ENCODE measurements around the gene ADA.

ADA gene

DNA sequence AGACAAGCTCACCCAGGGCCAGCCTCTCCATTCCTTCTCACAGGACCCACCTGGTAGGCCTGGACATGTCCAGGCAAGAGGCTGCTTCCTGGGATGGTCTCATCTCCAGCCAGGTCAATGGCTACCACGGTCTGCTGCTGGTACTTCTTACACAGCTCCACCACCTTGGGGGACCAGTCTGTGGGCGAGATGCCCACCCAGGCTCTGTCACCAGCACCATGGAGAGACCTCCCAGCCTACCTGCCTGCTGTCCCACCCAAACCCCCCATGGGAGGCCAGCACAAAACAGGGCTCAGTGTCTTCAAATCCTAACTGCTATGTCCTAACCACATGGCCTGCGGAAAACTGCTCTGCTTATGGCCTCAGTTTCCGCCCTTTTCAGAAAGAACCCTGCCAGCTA lies 27.3 kb downstream of the ADA start:
- no peak for DNase-seq (ENCODE audit: low read depth)

DNA sequence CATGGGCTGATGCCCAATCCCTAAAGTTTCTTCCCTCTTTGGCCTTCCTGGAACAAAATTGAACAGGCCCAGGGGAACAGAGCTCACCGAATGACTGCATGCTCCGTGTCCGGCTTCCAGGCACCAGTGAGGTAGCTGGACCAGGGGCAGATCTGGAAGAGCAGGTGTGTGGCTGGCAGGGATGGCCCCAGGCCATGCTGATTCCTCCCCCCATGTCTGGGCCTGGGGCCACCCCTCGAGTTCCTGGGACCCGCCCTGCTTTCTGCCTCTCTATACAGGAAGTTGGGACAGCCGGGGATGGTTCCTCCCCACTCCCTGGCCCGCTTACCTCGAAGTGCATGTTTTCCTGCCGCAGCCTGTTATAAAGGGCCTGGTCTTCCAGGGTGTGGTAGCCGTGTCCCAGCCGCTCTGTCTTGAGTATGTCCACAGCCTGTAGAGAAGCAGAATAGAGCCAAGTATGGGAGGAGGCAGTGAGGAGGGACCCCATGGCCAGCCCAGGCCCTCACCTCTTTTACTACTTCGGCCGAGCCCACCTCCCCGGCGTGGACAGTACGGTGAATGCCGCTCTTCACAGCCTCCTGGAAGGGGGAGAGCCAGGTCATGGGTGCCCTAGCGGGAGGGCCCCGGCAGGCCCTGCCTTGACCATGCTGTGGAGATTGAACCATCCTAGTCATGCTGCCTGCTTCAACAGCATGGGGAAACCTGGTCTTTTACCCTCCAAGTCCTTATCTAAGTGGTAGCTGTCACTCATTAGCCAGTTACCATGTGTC lies 28.8 kb downstream of the ADA start:
- DNase-seq (ENCODE audit: low read depth): no peak

DNA sequence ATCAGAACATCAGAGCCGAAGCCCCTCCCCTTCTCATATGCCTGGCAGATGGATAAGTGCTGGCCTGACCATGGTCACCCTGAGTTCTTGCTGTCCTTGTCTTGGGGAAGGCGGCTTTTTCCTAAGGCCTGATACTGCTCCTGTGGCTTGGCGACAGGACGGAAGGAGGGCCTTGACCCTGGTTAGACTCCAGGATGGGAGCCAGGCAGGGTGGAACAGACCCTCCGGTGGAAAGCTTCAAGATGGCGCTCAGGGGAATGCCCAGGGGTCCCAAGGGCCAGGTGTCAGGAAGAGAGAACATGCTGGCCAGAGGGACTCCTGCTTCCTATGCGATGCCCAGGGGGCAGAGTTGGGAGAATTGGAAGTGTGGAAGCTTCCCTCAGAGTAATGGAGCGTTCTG lies 29.6 kb downstream of the ADA start:
- no peak for DNase-seq (ENCODE audit: low read depth)

DNA sequence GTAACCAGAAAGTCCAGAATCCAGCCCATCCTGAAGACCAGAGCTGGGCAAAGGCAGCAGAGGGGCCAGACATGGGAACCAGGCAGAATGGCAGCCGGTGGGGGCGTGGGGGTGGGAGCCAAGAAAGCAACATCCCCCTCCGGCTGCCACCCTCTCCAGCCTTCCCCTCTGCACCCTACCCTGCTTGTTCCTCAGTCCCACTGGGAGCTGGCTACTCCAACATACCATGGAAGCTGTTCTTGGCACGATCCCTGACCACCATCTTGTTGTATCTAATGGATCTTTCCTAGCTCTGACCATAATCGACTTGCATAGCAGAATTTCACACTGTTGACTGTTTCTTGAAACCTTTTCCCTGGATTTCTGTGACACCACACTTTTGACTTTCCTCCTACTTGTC lies 30.2 kb downstream of the ADA start:
- no peak for DNase-seq (ENCODE audit: low read depth)

DNA sequence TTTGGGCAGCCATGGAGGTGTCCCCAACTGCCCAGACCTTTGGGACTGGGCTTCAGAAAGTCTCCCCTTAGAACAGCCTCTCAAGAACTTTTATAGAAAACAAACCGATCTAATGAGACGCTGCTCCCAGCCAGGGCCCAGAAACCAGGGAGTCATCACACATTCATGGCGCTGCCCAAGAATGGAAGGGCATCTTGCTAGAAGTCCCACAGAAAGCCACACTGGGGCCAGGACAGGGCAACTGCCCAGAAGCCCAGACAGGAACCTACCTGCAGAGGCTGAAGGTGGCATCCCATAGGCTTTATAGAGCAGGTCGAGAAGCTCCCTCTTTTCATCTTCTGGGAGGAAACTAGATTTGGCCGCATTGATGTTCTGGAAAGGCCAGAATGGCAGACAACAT lies 31.5 kb downstream of the ADA start:
- DNase-seq (ENCODE audit: low read depth): no peak

DNA sequence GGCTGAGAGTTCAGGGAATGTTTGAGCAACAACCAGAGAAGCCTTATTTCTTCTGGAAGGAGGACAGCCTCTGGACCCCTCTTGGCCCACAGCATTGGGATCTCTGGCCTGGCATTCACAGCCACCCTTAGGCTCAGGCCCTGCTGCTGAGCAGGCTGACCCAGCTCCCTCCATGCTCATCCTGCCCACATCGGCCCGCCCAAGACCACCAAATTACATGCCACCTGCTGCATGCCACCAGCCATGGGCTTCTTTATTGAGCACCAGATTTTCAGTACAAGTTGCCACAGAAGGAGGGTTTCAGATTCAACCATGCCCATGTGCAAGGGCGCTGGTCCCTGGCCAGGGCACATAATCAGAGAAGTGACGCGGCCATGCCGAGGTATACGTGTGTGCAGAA lies 32.2 kb downstream of the ADA start:
- no peak for DNase-seq (ENCODE audit: low read depth)

DNA sequence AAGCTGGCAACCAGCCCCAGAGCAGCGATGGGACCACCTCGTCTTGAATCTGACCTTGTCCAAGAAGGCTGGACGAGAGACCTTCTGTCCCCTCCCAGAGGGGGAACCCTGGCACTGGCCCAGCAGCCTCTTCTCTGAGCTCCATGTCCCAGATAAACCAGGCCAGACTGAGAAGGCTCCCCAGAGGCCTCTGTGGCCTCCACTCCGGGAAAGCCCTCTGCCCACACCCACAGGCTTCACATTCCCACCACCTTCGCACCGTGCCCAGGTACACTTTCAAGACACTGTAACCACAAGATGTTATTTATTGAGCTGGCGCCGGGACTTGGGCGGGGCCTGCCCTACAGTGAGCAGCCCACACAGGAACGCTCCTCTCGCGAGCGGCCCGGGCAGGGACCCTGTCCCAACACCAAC lies 33.2 kb downstream of the ADA start:
- DNase-seq (ENCODE audit: low read depth): peak; percentile 16

DNA sequence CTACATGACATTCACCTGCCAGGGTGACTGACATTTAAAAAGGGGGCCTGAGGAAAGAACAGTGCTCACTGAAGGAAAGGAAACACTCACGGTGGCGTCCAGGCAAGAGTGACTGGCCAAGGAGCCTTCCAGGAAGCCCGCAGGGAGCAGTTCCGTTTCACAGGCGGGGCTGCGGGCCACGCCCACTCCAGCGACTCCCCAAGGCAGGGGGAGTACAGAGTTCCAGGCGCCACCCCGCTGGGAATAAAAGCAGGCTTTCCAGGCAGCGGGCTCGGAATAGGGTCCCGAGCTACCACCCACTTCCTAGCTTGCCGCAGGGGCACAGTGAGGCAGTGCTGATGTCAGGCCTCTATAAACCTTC lies 34.9 kb downstream of the ADA start:
- DNase-seq (ENCODE audit: low read depth): no peak

DNA sequence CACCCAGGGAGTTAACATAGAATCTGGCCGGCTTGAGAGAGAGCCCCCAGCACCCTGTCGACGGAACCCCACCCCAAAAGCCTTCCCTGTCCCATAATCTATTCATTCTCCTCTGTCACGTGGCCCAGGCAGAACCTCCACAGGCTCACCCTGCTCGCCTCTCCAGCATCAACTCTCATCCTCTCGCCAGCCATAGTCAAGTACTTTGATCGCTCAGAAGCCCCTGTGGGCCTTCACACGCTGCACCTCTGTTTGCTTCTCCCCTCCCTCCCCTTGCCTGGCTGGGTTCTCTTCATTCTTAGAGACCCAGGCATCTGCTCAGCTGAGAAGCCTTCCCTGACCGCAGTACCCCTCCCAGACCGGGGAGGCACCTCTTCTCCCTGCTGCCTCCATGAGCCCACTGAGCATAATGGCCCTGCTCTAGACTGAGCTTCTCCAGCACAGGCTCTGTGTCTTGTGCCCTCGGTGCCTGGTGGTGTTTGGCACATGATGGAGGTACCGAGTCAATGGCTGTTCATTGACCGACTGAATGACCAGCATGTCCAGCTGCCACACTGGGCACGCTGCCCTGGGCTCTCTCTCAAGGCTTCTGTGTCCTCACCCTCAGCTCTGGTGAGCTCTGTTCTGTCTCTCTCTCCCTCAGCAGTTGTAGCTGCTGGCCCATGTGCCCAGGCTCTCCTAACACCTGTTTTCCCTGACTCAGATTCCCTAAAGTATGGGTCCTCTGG lies 35.5 kb downstream of the ADA start:
- no peak for DNase-seq (ENCODE audit: low read depth)

DNA sequence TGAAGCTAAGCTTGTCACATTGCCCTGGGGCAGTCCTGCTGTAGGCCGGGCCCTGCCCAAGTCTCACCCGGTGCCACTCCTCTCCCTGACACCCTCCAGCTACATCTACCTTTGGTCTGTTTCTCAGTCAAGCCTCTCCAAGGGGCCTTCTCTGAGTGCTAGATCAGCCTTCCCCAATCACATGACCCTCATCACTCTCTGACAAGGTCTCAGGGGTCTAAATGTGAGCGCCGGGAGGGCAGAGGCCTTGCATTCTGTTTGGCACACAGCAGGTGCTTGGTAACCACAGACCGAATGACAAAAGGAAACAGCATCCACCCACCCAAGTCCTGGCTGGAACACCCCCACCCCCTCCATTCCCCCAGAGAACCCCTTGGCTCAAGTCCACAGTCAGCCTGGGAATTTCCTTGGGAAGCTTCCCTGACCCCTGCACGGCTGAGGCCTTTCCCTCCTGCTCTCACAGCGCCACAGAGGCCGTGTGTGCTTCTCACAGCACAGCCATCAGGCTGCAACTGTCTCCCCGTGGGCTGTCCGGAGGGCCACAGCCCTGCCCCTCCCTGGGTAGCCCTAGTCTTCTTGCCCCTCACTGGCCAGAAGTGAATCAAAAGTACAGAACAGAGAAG lies 36.2 kb downstream of the ADA start:
- DNase-seq (ENCODE audit: low read depth): no peak

DNA sequence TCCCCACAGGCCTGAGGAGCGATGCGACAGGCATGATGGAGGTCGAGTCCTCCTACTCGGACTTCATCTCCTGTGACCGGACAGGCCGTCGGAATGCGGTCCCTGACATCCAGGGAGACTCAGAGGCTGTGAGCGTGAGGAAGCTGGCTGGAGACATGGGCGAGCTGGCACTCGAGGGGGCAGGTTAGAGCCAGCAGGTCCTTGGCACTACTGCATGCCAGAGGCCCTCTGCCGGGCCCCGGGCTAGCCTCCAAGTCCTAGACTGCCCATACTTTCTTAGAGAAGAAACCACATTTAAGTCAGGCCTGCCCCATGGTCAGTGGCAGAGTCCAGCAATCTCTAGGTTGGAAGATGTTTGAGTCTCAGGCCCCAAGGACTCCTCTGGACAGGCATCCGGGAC lies 37.0 kb downstream of the ADA start:
- no peak for DNase-seq (ENCODE audit: low read depth)

DNA sequence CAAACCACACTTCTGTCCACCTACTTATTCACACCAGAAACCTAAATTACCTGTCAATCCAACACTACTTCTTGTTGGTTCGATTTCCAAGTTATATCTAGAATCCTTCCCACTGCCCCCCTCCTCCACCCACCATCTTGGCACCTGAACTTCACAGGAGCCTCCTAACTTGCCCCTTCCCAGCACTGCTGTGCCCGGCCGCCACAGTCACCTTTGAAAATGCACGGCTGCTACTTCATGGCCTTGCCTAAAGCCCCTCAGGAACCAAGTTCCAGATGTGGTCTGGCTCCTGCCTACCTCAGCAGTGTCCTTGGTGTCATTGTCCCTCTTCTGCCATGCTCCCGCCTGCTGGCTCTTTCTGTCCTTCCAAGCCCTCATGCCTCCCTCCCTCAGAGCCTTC lies 37.9 kb downstream of the ADA start:
- DNase-seq (ENCODE audit: low read depth): no peak

DNA sequence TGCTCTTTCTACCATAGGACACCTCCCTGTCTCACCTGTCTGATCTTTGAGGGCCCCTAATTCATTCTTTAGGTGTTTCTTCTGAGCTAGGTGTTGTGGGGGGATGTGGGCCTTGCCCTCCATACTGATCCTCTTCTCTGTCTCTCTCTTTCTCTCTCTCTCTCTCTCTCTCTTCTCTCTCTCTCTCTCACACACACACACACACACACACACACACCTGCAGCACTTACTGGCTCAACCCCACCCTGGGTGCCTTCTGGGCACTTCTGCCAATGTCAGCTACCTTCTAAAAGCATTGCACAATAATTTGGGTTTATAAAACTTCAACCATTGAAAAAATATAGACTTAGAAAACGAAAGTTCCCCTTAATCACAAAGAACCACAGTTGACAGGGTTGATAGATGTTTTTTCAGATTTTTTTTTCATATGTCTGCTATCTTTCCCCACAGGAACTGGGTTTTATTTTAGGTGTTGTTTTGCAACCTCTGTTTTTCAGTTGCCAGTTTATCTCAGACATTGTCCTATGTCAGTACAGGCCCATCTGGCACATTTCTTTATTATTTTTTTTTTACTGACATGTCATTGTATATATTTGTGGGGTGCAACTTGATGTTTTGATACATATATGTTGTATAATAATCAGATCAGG lies 41.1 kb downstream of the ADA start:
- DNase-seq (ENCODE audit: low read depth): no peak

DNA sequence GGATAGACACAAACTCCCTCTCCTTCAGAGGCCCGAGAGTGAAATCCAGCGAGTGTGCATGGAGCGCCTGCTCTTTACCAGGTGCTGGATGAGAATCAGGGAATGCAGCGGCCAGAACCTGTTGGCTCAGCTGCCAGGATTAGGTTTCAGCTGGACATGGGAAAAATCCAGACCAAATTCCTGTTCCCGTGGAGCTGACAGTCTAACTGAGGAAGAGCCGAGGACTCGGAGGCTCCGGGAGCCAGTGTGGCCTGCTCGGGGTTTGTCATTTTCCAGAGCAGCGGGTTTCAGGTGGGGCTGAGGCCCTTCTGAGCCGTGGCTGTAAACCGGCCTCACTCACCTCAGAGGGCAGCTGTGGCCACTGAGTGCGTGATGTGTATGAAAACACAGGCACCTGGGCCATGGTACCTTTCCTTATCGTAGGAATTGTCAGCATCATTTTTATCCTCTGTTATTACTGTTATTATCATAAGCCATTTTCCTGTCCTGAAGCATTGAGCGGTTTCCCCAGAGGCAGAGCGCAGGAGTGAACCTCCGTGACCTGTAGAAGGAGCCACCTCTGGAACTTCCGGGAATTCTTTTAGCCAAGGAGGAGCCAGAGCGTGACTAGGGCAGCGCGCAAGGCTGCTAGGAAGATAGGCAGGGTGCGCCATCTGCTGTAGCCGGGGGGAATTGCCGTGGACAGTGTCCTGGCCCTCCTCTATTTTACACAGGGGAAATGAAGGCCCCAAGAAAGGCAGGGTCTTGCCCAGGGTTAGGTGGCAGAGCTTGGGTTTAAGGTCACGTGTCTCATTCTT lies 41.8 kb downstream of the ADA start:
- peak; percentile 70 for DNase-seq (ENCODE audit: low read depth)

DNA sequence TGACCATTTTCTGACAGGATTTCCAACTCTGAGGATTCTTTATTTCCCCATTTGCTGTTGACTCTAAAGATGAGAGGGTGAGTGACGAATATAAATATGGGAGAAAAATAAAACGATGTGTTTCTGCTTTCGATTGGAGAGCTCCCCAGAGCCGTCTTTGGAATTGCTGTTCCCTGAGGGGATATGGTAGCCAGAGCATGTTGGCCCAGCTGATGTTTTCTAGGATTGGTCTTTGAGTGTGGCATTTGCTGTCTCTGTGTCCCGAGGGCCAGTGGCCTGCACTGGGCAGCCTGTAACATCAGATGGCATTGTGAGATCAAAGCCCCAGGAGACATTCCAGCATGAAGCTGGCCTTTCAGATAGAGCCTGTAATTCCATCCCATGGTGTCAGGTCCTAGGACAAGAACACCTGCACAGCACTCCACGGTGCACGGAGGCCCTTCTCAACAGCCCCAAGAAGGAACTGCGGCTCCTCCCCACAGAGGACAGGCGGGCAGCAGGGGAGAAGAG lies 42.4 kb downstream of the ADA start:
- no peak for DNase-seq (ENCODE audit: low read depth)

DNA sequence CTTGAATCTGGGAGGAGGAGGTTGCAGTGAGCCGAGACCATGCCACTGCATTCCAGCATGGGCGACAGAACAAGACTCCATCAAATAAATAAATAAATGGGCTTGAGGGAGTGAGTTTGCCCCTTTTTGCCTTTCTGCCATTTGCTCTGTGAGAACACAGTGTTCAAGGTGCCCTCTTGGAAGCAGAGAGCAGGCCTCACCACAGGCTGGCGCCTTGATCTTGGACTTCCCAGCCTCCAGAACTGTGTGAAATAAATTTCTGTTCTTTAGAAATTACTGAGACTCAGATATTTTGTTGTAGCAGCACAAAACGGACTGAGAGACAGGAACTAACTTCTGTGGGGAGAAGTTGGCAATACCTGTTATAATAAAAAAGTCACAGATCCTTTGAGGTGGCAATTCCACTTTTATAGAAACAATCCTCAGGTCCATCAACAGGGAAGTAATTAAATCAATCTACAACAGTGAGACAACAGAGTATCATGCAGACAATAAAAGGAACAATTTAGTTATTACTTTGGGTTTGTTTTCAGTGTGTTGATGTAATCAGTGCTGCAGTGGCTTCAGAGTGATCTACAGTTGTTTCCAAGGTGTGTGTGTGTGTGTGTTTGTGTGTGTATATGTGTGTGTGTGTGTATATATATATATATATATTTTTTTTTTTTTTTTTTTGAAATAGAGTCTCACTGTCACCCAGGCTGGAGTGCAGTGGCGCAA lies 44.6 kb downstream of the ADA start:
- DNase-seq (ENCODE audit: low read depth): no peak

DNA sequence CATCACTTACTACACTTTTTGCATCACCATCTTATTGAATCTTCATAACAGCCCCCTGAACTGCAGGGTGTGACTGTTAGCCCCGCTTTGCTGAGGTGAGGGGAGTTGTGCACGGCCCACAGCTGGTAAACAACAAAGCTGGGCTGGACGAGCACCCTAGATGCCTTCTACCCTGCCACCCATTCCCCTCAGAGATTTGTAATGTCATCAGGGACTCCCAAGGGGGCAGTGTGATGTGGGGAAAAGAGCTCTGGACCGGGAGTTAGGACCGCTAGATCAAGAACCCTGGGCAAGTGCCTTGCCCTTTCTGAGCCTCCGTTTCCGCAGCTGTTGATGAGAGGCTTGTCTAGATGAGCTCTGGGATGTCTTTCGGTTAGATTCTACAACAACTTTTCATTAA lies 48.2 kb downstream of the ADA start:
- DNase-seq (ENCODE audit: low read depth): no peak

DNA sequence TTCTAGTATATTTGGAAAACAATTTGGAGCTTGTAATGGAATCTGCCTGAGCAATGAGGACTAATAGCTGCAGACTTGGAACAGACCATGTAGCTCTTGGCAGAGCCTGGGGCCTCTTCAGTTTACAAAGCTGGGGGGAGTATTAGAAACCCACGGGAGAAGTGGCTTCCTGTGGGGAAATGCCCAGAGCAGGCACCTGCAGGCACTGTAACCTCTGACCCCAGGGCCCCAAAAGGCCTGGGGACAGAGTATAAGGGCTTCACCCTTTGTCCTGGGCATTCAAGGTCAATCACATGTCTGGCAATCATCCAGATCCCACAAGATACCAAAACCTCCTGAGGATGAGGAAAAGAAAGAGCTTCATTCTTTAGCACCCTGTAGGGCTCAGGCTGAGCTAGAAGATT lies 49.7 kb downstream of the ADA start:
- no peak for DNase-seq (ENCODE audit: low read depth)

DNA sequence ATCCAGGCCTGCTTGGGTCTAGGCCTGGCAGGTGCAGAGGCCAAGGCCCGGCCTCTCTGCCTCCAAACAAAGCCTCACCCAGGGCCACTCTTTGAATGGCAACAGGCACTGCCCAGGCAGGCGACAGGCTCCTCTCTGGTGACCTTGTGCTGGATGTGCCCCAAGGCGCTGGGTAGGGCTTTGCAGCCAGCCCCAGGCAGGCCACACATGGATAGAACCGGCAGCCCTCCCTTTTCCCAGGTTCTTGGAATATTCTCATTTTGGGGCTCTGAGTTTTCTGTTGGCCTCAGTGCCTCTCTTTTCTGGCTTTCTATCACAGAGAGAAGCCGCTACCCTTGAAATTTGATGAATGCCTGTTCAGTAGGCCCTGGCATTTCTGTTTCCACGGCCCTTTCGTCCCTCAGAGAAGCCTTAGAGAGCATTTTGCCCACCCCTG lies 50.2 kb downstream of the ADA start:
- no peak for DNase-seq (ENCODE audit: low read depth)

DNA sequence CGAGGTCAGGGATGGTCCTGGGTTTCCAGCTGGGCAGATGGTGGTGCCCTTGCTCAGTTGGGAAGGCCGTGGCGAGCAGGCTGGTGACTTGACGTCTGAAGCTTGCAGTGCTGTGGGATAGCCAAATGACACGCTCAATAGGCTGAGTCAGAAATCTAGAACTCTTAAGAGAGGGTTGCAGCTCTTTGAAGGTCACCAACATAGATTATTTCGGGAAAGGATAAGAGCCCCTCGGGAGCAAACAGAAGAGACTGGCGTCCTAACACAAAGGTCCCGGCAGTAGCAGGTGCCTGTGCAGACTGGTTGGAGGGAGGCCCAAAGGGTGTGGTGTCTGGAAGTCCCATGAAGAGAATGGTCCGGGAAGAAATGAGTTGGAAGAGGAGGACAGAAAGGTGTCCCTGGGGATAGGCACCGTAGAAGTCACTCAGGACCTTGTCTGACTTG lies 50.7 kb downstream of the ADA start:
- no peak for DNase-seq (ENCODE audit: low read depth)

DNA sequence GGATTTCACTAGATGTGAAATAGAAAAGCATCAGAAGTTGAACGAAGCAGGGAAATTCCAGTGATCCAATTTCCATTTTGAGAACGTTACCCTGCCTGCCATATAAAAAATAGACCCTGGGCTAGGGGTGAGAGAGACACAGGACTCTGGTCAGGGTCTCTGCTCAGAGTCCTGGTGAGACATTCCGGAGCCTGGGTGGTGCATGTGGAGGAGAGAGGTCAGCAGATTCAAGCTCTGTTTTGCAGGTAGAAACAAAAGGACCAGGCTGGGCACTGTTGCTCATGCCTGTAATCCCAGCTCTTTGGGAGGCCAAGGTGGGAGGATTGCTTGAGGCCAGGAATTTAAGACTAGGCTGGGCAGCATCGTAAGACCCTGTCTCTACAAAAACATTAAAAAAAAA lies 51.2 kb downstream of the ADA start:
- no peak for DNase-seq (ENCODE audit: low read depth)

Data from stimulated activated CD4-positive, alpha-beta T cell treated with anti-CD3 and anti-CD28 coated beads, Interleukin-2, amount 100 ng/mL, for 4 hours (primary cell).